ENCODE measurements around the gene STEAP1B. TPM values are rescaled to one million over a fixed set of nuclear protein-coding genes. Genes with fewer than 3 reads are reported as not detected.

Gene STEAP1B
- total RNA-seq, 1 experiment from 2014 or later = 3.2 TPM

DNA sequence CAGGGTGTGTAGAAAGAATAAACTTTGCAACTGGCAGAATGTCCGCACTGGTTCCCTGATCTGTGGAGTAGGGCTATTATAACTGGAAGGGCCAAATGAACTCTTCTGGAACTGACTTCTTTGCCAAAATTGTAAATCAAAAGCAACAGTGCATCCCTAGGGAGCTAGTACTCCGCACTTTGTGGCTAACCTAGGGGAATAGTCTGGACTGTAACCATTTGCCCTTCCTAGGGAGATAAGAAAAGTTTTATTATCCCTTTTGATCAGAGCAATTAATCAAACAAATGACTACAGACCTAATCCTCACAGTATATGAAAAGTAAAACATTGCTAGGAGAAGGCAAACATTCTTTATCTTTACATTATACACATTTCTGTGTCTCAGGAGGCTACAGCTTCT is 45.5 kb upstream of the STEAP1B start:
- no peak overlapping the region for H4K5ac ChIP-seq (ENCODE audit: insufficient read length, low read depth, low read length)
- Mint-ChIP-seq H3K9me3 (no peaks in the 10 kb centered on the region), H3K4me3 (no peak overlapping the region), H3K4me1 (peaks cover 10 to 14% of the 10 kb centered on the region in 2 experiments), H3K27ac (no peak overlapping the region), H3K27me3 (ENCODE audit: low read depth) (no peaks in the 10 kb centered on the region; the same call in 1 of the 2 replicates), H3K36me3 (ENCODE audit: insufficient read depth in 1 of 3, low read depth in 3 of 3) (no peaks in the 10 kb centered on the region)
- H4K20me1 ChIP-seq (ENCODE audit: control insufficient read depth, insufficient read depth, insufficient read length) = no peaks in the 10 kb centered on the region
- TF ChIP-seq, protein P1, sequence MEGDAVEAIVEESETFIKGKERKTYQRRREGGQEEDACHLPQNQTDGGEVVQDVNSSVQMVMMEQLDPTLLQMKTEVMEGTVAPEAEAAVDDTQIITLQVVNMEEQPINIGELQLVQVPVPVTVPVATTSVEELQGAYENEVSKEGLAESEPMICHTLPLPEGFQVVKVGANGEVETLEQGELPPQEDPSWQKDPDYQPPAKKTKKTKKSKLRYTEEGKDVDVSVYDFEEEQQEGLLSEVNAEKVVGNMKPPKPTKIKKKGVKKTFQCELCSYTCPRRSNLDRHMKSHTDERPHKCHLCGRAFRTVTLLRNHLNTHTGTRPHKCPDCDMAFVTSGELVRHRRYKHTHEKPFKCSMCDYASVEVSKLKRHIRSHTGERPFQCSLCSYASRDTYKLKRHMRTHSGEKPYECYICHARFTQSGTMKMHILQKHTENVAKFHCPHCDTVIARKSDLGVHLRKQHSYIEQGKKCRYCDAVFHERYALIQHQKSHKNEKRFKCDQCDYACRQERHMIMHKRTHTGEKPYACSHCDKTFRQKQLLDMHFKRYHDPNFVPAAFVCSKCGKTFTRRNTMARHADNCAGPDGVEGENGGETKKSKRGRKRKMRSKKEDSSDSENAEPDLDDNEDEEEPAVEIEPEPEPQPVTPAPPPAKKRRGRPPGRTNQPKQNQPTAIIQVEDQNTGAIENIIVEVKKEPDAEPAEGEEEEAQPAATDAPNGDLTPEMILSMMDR (conservative IDR thresholded peaks at IDR 0.05) = no peak
- no peak overlapping the region for H3K18ac ChIP-seq (ENCODE audit: insufficient read length, low read depth, low read length)
- no peak overlapping the region for H3K4me2 ChIP-seq (ENCODE audit: insufficient read depth, insufficient read length, low read length)
- H3T11ph ChIP-seq (ENCODE audit: low read length) = no peak overlapping the region
- no peak overlapping the region for H4K8ac ChIP-seq (replicated peaks; ENCODE audit: insufficient read length, low read depth, low read length)
- no peak overlapping the region for H3K4ac ChIP-seq (ENCODE audit: low read depth, low read length)
- no peaks in the 10 kb centered on the region for H3K79me2 ChIP-seq (ENCODE audit: insufficient read depth, low read length)
- no peaks in the 10 kb centered on the region for H3K27me3 ChIP-seq (ENCODE audit: insufficient read depth, low read length)
- H3K23me2 ChIP-seq (ENCODE audit: insufficient read length, low read depth, low read length, poor library complexity, severe bottlenecking) = no peaks in the 10 kb centered on the region
- H2BK20ac ChIP-seq (ENCODE audit: low read depth, low read length, poor library complexity, severe bottlenecking) = no peak overlapping the region
- H4K91ac ChIP-seq (ENCODE audit: insufficient read length, low read depth, low read length) = no peak overlapping the region
- H2BK5ac ChIP-seq (ENCODE audit: insufficient read length, low read length) = no peak overlapping the region
- no peaks in the 10 kb centered on the region for H3K79me1 ChIP-seq (ENCODE audit: insufficient read depth, low read depth, low read length, poor library complexity, severe bottlenecking)
- H3K9ac ChIP-seq (ENCODE audit: extremely low read depth, insufficient read length, low read length) = no peak overlapping the region
- no peak for DNase-seq
- H3K23ac ChIP-seq (ENCODE audit: insufficient read length, low read depth, low read length) = no peak overlapping the region
- H3K14ac ChIP-seq (ENCODE audit: insufficient read depth, low read length) = no peak overlapping the region
- no peak overlapping the region for H2AK5ac ChIP-seq (ENCODE audit: insufficient read length, low read length)
- H3K56ac ChIP-seq (ENCODE audit: insufficient read length, low read depth, low read length) = no peak overlapping the region
- no peak overlapping the region for H2BK120ac ChIP-seq (ENCODE audit: low read depth, low read length, poor library complexity, severe bottlenecking)
- no peak overlapping the region for H3K27ac ChIP-seq (ENCODE audit: insufficient read length, low read depth, low read length)
- no peak overlapping the region for H2BK12ac ChIP-seq (ENCODE audit: insufficient read length, low read depth, low read length)
- no CpG with 5 or more reads among the region's 2 CpGs for WGBS (ENCODE audit: extremely low coverage, insufficient read length, low lambda C conversion rate)
- H2AFZ ChIP-seq (ENCODE audit: low read length) = no peak overlapping the region
- H3K4me1 ChIP-seq (ENCODE audit: insufficient read depth, low read length) = no peaks in the 10 kb centered on the region; the same call in 1 of the 2 replicates
- H3K9me3 ChIP-seq (ENCODE audit: control insufficient read depth, low read depth, low read length) = no peaks in the 10 kb centered on the region
- H2BK15ac ChIP-seq (ENCODE audit: low read depth, low read length) = no peak overlapping the region
